AG09319 (cell line): ENCODE data around the gene ZNG1F.
"Not testable (repeated sequence)": the region's sequence is repeated elsewhere in the genome, so short reads cannot be mapped to it uniquely, and the experiment has no call there.

Source experiments
- DNase-seq: peaks from one replicate; pipeline ENCODE4 v3.0.0-alpha.2; 2010; ENCODE audit warnings: low read depth; ENCODE audit errors: extremely low read depth
- CTCF ChIP-seq: IDR thresholded peaks from 2 replicates; pipeline ENCODE4 v1.5.1; 2011; ENCODE audit warnings: low read depth, mild to moderate bottlenecking, inconsistent platforms, low read length, moderate library complexity

The ZNG1F gene

DNA sequence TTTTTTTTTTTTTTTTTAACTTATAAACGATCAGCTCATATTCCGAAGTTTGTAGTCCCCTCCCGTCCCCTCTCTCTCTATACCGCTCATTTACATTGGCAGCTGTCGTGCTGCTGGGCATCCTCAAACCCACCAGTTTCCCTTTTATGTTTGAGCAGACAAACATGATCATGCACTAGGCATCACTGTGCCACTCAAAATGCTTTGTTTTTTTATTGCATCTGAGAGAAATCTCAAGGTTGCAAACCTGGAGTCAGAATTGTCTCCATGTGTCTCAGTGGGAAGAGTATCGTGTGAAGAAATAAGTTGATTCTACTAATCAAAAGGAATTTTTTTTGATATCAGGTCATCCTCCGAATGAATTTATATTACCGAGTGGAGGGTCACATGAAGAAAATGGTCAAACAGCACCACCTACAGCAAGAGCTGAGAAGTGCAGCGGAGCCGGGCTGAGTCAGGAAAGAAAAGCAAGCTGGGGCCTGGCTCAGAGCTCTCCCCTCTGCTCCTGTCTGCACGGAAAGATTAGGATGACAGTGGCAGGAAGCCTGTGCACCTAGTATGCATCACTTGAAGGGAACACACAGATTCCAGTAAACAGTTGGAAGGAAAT is 100.6 kb downstream of the ZNG1F start:
- TF ChIP-seq CTCF, result peak; percentile 18
- DNase-seq, result not testable (repeated sequence)

- not testable (repeated sequence) for DNase-seq
Observed at GRCh38 chr9:41087929-41088328, 101.2 kb downstream of the ZNG1F start.

GRCh38 chr9:41087157-41087780 is 101.8 kb downstream of the ZNG1F start:
- DNase-seq, result not testable (repeated sequence)

- DNase-seq, result not testable (repeated sequence)
Observed at GRCh38 chr9:41086685-41087084, 102.4 kb downstream of the ZNG1F start.

GRCh38 chr9:41086215-41086614 is 102.9 kb downstream of the ZNG1F start:
- DNase-seq, result not testable (repeated sequence)

GRCh38 chr9:41082358-41082757 is 106.8 kb downstream of the ZNG1F start:
- not testable (repeated sequence) for DNase-seq
